HEK293 (cell line): ENCODE measurements around the gene CRTC2.

Experiments
- BCL11B ChIP-seq: fragments of 450-650 bp; formaldehyde crosslinking; IDR thresholded peaks from 2 replicates; pipeline ENCODE4 v1.5.1; 2016; ENCODE audit warnings: low read depth, missing biosample characterization, missing genetic modification characterization
- HOXC10 ChIP-seq: sonication (generic); formaldehyde crosslinking; IDR thresholded peaks from 2 replicates; pipeline ENCODE4 v1.8.1; 2023; ENCODE audit warnings: mild to moderate bottlenecking, missing genetic modification reagents
- RBAK ChIP-seq: fragments of 450-650 bp; formaldehyde crosslinking; IDR thresholded peaks from 2 replicates; pipeline ENCODE4 v1.5.1; 2016; ENCODE audit warnings: missing biosample characterization, missing genetic modification characterization
- WT1 ChIP-seq: fragments of 450-650 bp; formaldehyde crosslinking; IDR thresholded peaks from 2 replicates; pipeline ENCODE4 v1.5.1; 2016; ENCODE audit warnings: missing biosample characterization, missing genetic modification characterization
- YY2 ChIP-seq: fragments of 450-650 bp; formaldehyde crosslinking; IDR thresholded peaks from 2 replicates; pipeline ENCODE4 v1.5.1; 2016; ENCODE audit warnings: missing biosample characterization, missing genetic modification characterization
- ZBTB20 ChIP-seq: fragments of 450-650 bp; formaldehyde crosslinking; IDR thresholded peaks from 2 replicates; pipeline ENCODE4 v1.5.1; 2016; ENCODE audit warnings: missing biosample characterization, missing genetic modification characterization
- ZNF140 ChIP-seq: fragments of 450-650 bp; formaldehyde crosslinking; IDR thresholded peaks from 2 replicates; pipeline ENCODE4 v1.5.1; 2016; ENCODE audit warnings: missing biosample characterization, missing genetic modification characterization
- ZNF169 ChIP-seq: fragments of 450-650 bp; formaldehyde crosslinking; IDR thresholded peaks from 2 replicates; pipeline ENCODE4 v1.5.1; 2016; ENCODE audit warnings: missing biosample characterization, missing genetic modification characterization
- ZNF354C ChIP-seq: fragments of 450-650 bp; formaldehyde crosslinking; IDR thresholded peaks from 2 replicates; pipeline ENCODE4 v1.5.1; 2016; ENCODE audit warnings: missing biosample characterization, missing genetic modification characterization, low read depth, borderline replicate concordance
- ZNF404 ChIP-seq: fragments of 450-650 bp; formaldehyde crosslinking; IDR thresholded peaks from 2 replicates; pipeline ENCODE4 v1.5.1; 2017; ENCODE audit warnings: missing biosample characterization, missing genetic modification characterization
- ZNF416 ChIP-seq: fragments of 450-650 bp; formaldehyde crosslinking; IDR thresholded peaks from 2 replicates; pipeline ENCODE4 v1.5.1; 2016; ENCODE audit warnings: missing biosample characterization, missing genetic modification characterization
- ZNF433 ChIP-seq: fragments of 450-650 bp; formaldehyde crosslinking; IDR thresholded peaks from 2 replicates; pipeline ENCODE4 v1.5.1; 2016; ENCODE audit warnings: missing biosample characterization, missing genetic modification characterization, low read depth
- ZNF624 ChIP-seq: fragments of 450-650 bp; formaldehyde crosslinking; IDR thresholded peaks from 2 replicates; pipeline ENCODE4 v1.5.1; 2017; ENCODE audit warnings: missing biosample characterization, missing genetic modification characterization
- ZNF677 ChIP-seq: fragments of 450-650 bp; IDR thresholded peaks from 2 replicates; pipeline ENCODE4 v1.5.0; 2018; ENCODE audit warnings: missing biosample characterization, mild to moderate bottlenecking, missing genetic modification characterization, moderate library complexity
- ZNF843 ChIP-seq: fragments of 450-650 bp; formaldehyde crosslinking; IDR thresholded peaks from 2 replicates; pipeline ENCODE4 v1.5.1; 2016; ENCODE audit warnings: missing biosample characterization, missing genetic modification characterization
- ZSCAN23 ChIP-seq: fragments of 450-650 bp; formaldehyde crosslinking; IDR thresholded peaks from 2 replicates; pipeline ENCODE4 v1.5.1; 2016; ENCODE audit warnings: missing biosample characterization, missing genetic modification characterization
- TF ChIP-seq, protein P1 (sequence below): fragments of 450-650 bp; formaldehyde crosslinking; IDR thresholded peaks from 2 replicates; pipeline ENCODE4 v1.5.1; 2016; ENCODE audit warnings: missing biosample characterization, missing genetic modification characterization
- TF ChIP-seq, protein P2 (sequence below): fragments of 450-650 bp; formaldehyde crosslinking; conservative IDR thresholded peaks from 2 replicates; pipeline ENCODE4 v1.5.1; 2016; ENCODE audit warnings: low read depth, missing biosample characterization, missing genetic modification characterization
- TF ChIP-seq, protein P3 (sequence below): fragments of 450-650 bp; formaldehyde crosslinking; IDR thresholded peaks from 2 replicates; pipeline ENCODE4 v1.5.1; 2016; ENCODE audit warnings: missing biosample characterization, missing genetic modification characterization
- TF ChIP-seq, protein P4 (sequence below): fragments of 450-650 bp; formaldehyde crosslinking; IDR thresholded peaks from 2 replicates; pipeline ENCODE4 v1.5.1; 2016; ENCODE audit warnings: missing biosample characterization, missing genetic modification characterization
- TF ChIP-seq, protein P5 (sequence below): fragments of 450-650 bp; formaldehyde crosslinking; IDR thresholded peaks from 2 replicates; pipeline ENCODE4 v1.5.1; 2016; ENCODE audit warnings: missing biosample characterization, missing genetic modification characterization

CRTC2 gene

DNA sequence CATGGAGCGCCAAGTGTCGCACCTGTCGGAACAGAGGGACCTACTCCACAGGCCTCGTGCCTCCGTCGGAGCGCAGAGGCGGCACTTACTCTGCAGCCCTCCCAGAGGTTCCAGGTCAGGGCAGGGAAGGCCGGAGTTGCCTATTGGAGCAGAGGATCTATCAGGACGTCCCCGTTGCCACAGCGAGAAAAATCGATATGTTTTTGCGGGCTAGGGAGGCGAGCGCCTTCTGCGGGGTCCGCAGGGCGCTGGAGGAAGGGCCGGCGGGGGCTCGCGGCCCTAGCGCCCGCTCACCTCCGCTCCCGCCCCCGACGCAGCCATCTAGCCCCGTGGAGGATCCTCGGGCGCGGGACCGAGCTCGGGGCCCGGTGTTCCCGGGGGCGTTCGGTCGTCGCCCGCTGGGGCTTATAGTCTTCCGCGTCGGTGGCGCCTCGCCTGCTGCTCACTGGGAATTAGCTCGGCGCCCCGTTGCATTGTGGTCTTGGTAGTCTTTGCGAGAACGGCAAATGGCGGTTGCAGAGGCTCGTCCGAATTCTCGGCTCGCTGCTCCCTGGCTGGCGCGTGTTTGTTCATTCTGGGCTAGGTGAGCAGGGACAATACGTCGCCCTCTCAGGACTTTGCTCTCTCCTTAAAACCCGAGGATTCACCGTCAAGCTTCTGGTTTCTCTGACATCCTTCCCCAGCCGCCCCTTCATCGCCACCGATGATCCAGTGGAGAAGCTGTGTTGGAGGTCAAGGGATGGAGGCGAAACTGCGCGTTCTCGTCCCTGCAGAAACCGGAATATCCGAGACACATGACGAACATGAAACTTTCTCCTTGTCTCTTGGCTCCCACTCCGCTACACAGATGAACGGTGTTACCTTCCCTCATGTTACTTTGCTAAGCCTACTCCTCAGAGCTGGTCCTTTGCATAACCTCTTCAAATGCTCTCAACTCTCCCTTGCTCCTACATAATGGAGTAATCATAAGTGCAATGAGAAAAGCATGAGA lies 19.1 kb upstream of the CRTC2 start, which contains the start of gene JTB (continued):
- TF ChIP-seq ZNF354C (no peak), ZNF140 (tag by site-specific recombination) (no peak), ZBTB20 (peak; percentile 95), ZNF624 (tag by site-specific recombination) (no peak), BCL11B (tag by site-specific recombination) (no peak), RBAK (tag by site-specific recombination) (no peak), ZNF404 (tag by site-specific recombination) (no peak), ZNF843 (tag by site-specific recombination) (0 out of 2 replicates have a peak, but pooled peaks have one; percentile 14), HOXC10 (CRISPR knock-in tag) (0 out of 2 replicates have a peak, but pooled peaks have one; percentile 73), ZNF416 (tag by site-specific recombination) (no peak), ZNF169 (tag by site-specific recombination) (no peak), YY2 (tag by site-specific recombination) (peak; percentile 82), WT1 (tag by site-specific recombination) (no peak), ZSCAN23 (no peak), ZNF677 (tag by site-specific recombination) (no peak), ZNF433 (tag by site-specific recombination) (no peak)
- TF ChIP-seq, protein P1, sequence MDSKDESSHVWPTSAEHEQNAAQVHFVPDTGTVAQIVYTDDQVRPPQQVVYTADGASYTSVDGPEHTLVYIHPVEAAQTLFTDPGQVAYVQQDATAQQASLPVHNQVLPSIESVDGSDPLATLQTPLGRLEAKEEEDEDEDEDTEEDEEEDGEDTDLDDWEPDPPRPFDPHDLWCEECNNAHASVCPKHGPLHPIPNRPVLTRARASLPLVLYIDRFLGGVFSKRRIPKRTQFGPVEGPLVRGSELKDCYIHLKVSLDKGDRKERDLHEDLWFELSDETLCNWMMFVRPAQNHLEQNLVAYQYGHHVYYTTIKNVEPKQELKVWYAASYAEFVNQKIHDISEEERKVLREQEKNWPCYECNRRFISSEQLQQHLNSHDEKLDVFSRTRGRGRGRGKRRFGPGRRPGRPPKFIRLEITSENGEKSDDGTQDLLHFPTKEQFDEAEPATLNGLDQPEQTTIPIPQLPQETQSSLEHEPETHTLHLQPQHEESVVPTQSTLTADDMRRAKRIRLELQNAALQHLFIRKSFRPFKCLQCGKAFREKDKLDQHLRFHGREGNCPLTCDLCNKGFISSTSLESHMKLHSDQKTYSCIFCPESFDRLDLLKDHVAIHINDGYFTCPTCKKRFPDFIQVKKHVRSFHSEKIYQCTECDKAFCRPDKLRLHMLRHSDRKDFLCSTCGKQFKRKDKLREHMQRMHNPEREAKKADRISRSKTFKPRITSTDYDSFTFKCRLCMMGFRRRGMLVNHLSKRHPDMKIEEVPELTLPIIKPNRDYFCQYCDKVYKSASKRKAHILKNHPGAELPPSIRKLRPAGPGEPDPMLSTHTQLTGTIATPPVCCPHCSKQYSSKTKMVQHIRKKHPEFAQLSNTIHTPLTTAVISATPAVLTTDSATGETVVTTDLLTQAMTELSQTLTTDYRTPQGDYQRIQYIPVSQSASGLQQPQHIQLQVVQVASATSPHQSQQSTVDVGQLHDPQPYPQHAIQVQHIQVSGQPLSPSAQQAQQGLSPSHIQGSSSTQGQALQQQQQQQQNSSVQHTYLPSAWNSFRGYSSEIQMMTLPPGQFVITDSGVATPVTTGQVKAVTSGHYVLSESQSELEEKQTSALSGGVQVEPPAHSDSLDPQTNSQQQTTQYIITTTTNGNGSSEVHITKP (tag by site-specific recombination) = peak; percentile 22
- TF ChIP-seq, protein P2, sequence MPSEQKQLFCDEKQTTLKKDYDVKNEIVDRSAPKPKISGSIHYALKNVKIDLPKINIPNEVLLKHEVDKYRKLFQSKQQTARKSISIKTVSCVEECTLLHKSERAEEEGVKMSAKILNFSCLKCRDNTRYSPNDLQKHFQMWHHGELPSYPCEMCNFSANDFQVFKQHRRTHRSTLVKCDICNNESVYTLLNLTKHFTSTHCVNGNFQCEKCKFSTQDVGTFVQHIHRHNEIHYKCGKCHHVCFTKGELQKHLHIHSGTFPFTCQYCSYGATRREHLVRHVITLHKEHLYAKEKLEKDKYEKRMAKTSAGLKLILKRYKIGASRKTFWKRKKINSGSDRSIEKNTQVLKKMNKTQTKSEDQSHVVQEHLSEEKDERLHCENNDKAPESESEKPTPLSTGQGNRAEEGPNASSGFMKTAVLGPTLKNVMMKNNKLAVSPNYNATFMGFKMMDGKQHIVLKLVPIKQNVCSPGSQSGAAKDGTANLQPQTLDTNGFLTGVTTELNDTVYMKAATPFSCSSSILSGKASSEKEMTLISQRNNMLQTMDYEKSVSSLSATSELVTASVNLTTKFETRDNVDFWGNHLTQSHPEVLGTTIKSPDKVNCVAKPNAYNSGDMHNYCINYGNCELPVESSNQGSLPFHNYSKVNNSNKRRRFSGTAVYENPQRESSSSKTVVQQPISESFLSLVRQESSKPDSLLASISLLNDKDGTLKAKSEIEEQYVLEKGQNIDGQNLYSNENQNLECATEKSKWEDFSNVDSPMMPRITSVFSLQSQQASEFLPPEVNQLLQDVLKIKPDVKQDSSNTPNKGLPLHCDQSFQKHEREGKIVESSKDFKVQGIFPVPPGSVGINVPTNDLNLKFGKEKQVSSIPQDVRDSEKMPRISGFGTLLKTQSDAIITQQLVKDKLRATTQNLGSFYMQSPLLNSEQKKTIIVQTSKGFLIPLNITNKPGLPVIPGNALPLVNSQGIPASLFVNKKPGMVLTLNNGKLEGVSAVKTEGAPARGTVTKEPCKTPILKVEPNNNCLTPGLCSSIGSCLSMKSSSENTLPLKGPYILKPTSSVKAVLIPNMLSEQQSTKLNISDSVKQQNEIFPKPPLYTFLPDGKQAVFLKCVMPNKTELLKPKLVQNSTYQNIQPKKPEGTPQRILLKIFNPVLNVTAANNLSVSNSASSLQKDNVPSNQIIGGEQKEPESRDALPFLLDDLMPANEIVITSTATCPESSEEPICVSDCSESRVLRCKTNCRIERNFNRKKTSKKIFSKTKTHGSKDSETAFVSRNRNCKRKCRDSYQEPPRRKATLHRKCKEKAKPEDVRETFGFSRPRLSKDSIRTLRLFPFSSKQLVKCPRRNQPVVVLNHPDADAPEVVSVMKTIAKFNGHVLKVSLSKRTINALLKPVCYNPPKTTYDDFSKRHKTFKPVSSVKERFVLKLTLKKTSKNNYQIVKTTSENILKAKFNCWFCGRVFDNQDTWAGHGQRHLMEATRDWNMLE (tag by site-specific recombination) = no peak
- TF ChIP-seq, protein P3, sequence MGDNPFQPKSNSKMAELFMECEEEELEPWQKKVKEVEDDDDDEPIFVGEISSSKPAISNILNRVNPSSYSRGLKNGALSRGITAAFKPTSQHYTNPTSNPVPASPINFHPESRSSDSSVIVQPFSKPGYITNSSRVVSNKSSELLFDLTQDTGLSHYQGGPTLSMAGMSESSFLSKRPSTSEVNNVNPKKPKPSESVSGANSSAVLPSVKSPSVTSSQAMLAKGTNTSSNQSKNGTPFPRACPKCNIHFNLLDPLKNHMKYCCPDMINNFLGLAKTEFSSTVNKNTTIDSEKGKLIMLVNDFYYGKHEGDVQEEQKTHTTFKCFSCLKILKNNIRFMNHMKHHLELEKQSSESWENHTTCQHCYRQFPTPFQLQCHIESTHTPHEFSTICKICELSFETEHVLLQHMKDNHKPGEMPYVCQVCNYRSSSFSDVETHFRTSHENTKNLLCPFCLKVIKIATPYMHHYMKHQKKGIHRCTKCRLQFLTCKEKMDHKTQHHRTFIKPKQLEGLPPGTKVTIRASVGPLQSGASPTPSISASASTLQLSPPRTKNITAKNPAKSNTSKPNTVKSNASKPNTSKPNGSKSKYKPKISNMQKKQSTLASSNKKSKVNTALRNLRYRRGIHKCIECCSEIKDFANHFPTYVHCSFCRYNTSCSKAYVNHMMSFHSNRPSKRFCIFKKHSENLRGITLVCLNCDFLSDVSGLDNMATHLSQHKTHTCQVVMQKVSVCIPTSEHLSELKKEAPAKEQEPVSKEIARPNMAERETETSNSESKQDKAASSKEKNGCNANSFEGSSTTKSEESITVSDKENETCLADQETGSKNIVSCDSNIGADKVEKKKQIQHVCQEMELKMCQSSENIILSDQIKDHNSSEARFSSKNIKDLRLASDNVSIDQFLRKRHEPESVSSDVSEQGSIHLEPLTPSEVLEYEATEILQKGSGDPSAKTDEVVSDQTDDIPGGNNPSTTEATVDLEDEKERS = no peak
- TF ChIP-seq, protein P4, sequence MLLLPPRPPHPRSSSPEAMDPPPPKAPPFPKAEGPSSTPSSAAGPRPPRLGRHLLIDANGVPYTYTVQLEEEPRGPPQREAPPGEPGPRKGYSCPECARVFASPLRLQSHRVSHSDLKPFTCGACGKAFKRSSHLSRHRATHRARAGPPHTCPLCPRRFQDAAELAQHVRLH = no peak
- TF ChIP-seq, protein P5, sequence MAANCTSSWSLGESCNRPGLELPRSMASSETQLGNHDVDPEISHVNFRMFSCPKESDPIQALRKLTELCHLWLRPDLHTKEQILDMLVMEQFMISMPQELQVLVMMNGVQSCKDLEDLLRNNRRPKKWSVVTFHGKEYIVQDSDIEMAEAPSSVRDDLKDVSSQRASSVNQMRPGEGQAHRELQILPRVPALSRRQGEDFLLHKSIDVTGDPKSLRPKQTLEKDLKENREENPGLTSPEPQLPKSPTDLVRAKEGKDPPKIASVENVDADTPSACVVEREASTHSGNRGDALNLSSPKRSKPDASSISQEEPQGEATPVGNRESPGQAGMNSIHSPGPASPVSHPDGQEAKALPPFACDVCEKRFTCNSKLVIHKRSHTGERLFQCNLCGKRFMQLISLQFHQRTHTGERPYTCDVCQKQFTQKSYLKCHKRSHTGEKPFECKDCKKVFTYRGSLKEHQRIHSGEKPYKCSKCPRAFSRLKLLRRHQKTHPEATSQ (tag by site-specific recombination) = no peak
